Measurements from ENCODE around the gene CFAP126.

The CFAP126 gene

GRCh38 chr1:161379071-161379470 lies 11.4 kb upstream of the CFAP126 start:
- DNase-seq, result no peak

DNA sequence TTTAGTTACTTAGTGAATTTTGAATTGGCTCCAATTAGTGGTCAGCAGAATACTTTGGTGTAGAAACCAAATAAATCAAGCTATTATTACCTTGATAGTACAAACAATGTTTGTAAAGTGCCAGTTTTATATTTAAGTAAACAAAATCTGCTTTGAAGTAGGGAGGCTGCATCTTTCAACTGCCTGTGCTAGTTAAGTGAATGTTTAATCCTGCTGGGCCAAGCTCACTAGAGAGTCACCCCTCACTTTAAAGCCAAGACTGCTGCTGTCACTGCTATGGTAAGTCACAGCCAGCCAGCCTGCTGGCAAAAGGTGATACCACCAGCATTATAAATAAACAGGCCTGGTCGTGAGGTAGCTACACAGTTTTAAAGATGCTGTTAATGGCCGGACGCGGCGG lies 10.3 kb upstream of the CFAP126 start:
- no peak for DNase-seq

- peak; percentile 37 for DNase-seq
Measured at GRCh38 chr1:161374373-161374772, 6.7 kb upstream of the CFAP126 start.

- no peak for DNase-seq
Measured at GRCh38 chr1:161373442-161373841, 5.8 kb upstream of the CFAP126 start.

GRCh38 chr1:161365207-161365606 lies 2.5 kb downstream of the CFAP126 start:
- no peak for DNase-seq

- no peak for DNase-seq
Measured at GRCh38 chr1:161364332-161364731, 3.3 kb downstream of the CFAP126 start.

- peak; percentile 59 for DNase-seq
Measured at GRCh38 chr1:161359291-161359690, 8.4 kb downstream of the CFAP126 start.

DNA sequence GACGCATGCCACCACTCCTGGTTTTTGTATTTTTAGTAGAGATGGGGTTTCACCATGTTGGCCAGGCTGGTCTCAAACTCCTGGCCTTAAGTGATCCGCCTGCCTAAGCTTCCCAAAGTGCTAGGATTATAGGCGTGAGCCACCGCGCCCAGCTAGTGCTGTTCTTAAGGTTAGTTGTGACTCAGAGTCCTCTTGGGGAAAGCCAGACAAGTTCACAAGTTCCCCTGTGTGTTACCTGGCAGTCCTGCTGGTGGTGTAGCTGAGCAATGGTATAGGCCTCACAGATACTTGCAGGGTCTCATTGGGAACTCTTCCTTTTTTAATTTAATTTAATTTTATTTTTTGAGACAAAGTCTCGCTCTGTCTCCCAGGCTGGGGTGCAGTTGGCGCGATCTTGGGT lies 10.6 kb downstream of the CFAP126 start:
- no peak for DNase-seq

DNA sequence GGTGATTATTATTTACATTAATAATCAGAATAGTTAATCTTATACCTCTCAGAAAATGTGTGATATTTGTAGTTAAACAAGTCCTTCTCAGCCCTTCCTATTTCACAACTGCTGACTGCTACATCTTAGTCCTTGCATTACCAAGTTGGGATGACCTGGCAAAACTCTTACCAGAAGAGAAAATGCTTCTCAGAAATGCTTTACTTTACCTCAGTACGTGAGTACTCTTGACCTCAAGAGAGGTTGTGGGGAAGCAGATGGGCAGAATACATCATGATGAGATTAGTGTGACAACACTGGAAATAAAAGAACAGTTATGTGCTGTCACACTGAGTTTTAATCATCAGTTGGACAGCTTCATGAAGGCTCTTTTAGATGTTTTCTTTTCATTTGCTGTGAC lies 16.2 kb downstream of the CFAP126 start:
- peak; percentile 49 for DNase-seq

DNA sequence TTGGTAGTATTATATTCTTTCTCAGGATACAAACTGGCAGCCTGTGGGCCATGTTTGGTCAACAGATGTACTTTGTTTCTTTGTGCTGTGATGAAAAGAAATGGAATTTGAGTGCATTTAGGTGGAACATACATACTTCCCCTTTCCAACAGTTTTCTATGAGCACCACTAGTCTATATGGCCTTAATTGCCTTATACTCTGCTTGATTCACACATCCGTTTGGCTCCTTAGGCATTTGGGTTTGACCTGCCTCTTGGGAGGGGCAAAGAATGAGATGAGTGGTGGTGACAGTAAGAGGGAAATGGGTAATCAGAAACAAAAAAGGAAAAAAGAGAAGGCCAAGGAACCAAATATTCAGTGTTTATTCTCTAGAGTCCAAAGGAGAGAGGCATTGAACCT lies 17.0 kb downstream of the CFAP126 start:
- DNase-seq, result peak; percentile 82

GRCh38 chr1:161342821-161343220 lies 24.9 kb downstream of the CFAP126 start:
- DNase-seq, result no peak

DNA sequence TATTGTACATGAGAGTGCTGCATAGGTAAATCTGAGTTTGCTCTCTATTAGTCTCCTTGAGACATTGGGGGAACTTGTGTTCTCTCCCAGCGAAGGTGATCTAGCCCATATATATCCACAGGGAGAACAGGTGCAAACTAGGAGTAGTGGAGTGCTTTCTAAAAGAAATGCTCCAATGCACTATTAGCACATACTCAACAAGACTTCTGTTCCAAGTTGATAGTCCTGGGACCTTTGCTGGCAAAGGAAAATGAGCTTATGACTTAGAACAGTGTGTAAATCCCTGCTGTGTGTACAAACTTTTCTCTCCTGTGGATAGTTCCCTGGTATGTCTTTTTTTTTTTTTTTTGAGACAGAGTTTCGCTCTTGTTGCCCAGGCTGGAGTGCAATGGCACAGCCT lies 25.5 kb downstream of the CFAP126 start:
- no peak for DNase-seq

DNA sequence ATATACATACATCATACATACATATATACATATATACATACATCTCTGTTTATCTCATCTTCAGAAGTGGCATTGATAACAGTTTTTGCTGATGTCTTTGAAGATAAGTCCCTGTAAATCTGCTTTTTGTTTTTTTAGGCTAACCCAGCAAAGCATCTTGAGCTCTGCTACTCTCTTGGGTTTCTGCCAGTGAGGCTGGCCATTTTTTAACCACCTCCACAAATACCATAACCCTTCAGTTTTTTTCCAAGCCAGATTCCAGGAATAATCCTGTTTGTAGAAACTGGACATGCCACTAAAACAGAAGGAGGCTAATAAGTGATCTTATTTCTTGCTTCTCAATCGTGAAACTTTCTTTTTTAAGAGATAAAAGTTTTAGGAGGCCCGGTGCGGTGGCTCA lies 31.9 kb downstream of the CFAP126 start:
- no peak for DNase-seq

- no peak for DNase-seq
Measured at GRCh38 chr1:161333166-161333565, 34.5 kb downstream of the CFAP126 start.

- no peak for DNase-seq
Measured at GRCh38 chr1:161330346-161330745, 37.3 kb downstream of the CFAP126 start.

- no peak for DNase-seq
Measured at GRCh38 chr1:161324020-161324419, 43.7 kb downstream of the CFAP126 start.

GRCh38 chr1:161315841-161316674 lies 51.6 kb downstream of the CFAP126 start:
- DNase-seq, result peak; percentile 20

All from MV-4-11 (cell line).